A549 (cell line): Measurements from ENCODE around the gene TBC1D8.

Experiments used
- CEBPB ChIP-seq, 2 experiments: fragments of >200 bp in 1 of 2; sonication (Bioruptor Twin) in 1 of 2; formaldehyde crosslinking in 1 of 2; IDR thresholded peaks; 2 replicates each; pipeline ENCODE4 v1.6.1; 2012 to 2016
- CHD2 ChIP-seq: fragments of 150-350 bp; IDR thresholded peaks from 2 replicates; pipeline ENCODE4 v1.6.1; 2014; ENCODE audit warnings: low read length; ENCODE audit not compliant: partially characterized antibody
- CTCF ChIP-seq: fragments of >200 bp; sonication (Bioruptor Twin); formaldehyde crosslinking; IDR thresholded peaks from 3 replicates; pipeline ENCODE4 v1.5.1; 2016
- ELK1 ChIP-seq: fragments of 150-350 bp; IDR thresholded peaks from 2 replicates; pipeline ENCODE4 v1.6.1; 2014; ENCODE audit warnings: low read depth, mild to moderate bottlenecking, low read length
- EP300 ChIP-seq, 2 experiments: fragments of >200 bp; sonication (Bioruptor Twin); formaldehyde crosslinking; IDR thresholded peaks; 2 replicates in 1 of 2; 3 replicates in 1 of 2; pipeline ENCODE4 v1.6.1; 2016 to 2017
- JUN ChIP-seq, 2 experiments: fragments of >200 bp; sonication (Bioruptor Twin); formaldehyde crosslinking; IDR thresholded peaks; 2 replicates in 1 of 2; 3 replicates in 1 of 2; pipeline ENCODE4 v1.6.1; 2016 to 2017
- MAX ChIP-seq: IDR thresholded peaks from 2 replicates; pipeline ENCODE4 v1.6.1; 2012
- POLR2A ChIP-seq: IDR thresholded peaks from 2 replicates; pipeline ENCODE4 v1.6.1; 2012; ENCODE audit warnings: mild to moderate bottlenecking, low read length
- POLR2AphosphoS2 ChIP-seq: conservative IDR thresholded peaks from 2 replicates; pipeline ENCODE4 v1.6.1; 2012; ENCODE audit warnings: low read length, improper control_type of control experiment, inconsistent platforms
- RAD21 ChIP-seq, 2 experiments: fragments of >200 bp in 1 of 2; sonication (Bioruptor Twin) in 1 of 2; formaldehyde crosslinking in 1 of 2; IDR thresholded peaks in 1 of 2; conservative IDR thresholded peaks in 1 of 2; 2 replicates in 1 of 2; 3 replicates in 1 of 2; pipeline ENCODE4 v1.6.1; 2012 to 2018; ENCODE audit warnings: inconsistent platforms in 1 of 2
- REST ChIP-seq: fragments of 200-600 bp; sonication (generic); IDR thresholded peaks from 2 replicates; pipeline ENCODE4 v1.6.1; 2016; ENCODE audit warnings: antibody characterized with exemption, mild to moderate bottlenecking, moderate library complexity
- RFX5 ChIP-seq: fragments of 450-650 bp; IDR thresholded peaks from 2 replicates; pipeline ENCODE4 v1.7.1; 2014; ENCODE audit warnings: antibody characterized with exemption, mild to moderate bottlenecking, moderate library complexity
- ZSCAN20 ChIP-seq: fragments of 250-450 bp; sonication (Bioruptor Pico); IDR thresholded peaks from 2 replicates; pipeline ENCODE4 v1.8.0; 2022; ENCODE audit warnings: mild to moderate bottlenecking, moderate library complexity

GRCh38 chr2:100974712-100975520 lies 176.3 kb downstream of the TBC1D8 start:
- no peak for TF ChIP-seq CTCF
- no peak for TF ChIP-seq MAX
- TF ChIP-seq ZSCAN20 = no peak
- TF ChIP-seq CHD2 = no peak
- no peak for TF ChIP-seq EP300 (IDR thresholded peaks at IDR 0.05)
- TF ChIP-seq ELK1 = no peak
- TF ChIP-seq REST = no peak
- TF ChIP-seq RAD21 (conservative IDR thresholded peaks at IDR 0.05 in 1 of 2, IDR thresholded peaks at IDR 0.05 in 1 of 2) = no peak
- TF ChIP-seq POLR2AphosphoS2 = no peak
- TF ChIP-seq POLR2A = no peak
- no peak for TF ChIP-seq CEBPB (IDR thresholded peaks at IDR 0.05)
- TF ChIP-seq RFX5 = no peak
- TF ChIP-seq JUN (IDR thresholded peaks at IDR 0.05) = no peak
